Cardiac septum (tissue), 1 donor: ENCODE measurements around the gene PARD3. TPM values are rescaled to one million over a fixed set of nuclear protein-coding genes. Genes with fewer than 3 reads are reported as not detected.

Source experiments
- DNase-seq: peaks from one replicate; pipeline ENCODE4 v3.0.0-alpha.2; 2020; ENCODE audit warnings: low spot score
- intact Hi-C: fragments of 100-400 bp; cut with DNase I; formaldehyde crosslinking; loops from one replicate; pipeline ENCODE4 v1.14.0; 2022
- total RNA-seq: library from RNA; stranded (reverse); fragmentation: NEBNext Ultra II Directional; extraction: Animal tissue kit (Norgen Biotek cat#: 25700); gene quantifications from one replicate; pipeline ENCODE4 v1.2.1, GENCODE V29; 2021
- donor health status: DM: no; HTN: no; CAD: no.

The PARD3 gene
- total RNA-seq, 1 donor from 2014 or later: 36.7 TPM

DNA sequence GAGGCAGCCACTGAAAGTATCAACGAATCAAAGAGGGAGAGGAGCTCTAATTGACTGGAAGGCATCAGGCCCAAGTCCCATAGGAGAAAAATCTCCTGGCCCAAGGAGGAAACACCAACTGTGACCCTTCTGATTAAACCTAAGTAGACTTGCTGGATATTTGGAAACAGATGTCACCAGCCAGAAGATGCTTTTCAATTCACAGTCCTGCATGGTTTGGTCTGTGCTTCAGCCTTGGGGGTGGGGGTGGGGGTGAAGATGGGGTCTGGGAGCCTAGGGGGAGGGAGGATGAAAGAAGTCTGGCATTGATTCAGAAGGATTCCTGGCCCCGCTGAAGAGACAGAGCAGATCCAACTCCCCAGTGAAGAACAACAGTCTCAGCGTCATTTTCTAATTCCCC lies 623.7 kb downstream of the PARD3 start:
- no peak for DNase-seq
- intact Hi-C loops: no loop called here

DNA sequence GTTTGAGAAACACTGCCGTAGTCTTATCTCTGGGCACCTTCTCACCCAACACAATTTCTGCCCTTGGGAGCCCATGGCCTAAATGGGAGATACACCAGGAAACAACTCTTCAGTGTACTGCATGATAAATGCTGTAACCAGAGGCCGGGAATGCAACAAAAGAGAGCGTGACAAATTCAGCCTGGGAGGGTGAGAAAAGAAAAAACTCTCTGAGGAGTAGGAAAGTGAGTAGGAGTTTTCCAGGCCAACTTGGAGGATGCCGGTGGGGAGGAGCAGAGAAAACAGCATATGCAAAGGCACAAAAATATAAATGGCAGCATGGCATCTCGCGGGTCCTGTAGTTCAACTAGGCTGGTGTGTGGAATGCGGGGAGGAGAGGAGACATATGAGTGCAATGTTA lies 624.5 kb downstream of the PARD3 start:
- DNase-seq: no peak
- intact Hi-C loops: no loop called here

DNA sequence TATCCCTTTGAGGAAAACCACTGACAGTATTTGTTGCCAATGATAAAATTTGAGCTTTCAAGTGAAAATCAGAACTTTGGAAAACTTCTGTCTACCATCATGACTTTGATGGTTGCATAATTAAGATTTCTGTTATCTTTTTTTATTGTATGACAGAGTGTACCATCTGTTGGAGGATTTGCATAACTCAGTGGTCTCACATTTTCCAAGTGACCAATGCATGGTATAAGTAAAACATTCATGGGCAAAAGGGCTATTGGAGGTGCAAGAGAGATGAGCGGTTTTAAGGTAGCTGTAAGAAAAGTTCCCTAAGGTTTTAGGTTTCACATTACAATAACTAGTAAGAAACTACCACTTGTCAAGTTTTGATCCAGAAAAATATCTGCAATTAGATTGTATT lies 625.3 kb downstream of the PARD3 start:
- intact Hi-C loops: no loop called here

DNA sequence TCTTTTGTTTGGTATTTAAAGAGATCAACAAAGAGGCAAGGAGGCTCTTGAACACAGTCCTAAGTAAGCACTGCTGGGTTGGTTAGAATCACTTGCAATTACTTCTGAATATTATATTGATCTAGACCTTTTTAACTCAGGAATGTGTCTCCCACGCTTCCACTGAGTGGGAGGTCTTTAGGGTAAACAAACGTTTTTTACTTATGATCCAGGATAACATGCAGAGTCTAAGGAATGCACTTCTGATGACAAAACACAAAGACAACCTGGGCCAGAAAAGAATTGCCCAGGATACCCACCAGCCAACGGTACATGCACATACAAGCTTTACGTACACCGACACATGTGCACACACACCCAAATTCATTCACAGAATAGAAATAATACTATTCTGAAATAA lies 626.9 kb downstream of the PARD3 start:
- DNase-seq: no peak
- intact Hi-C loops: no loop called here

More for the DNA sequence above, 625.3 kb downstream of the PARD3 start:
- no peak for DNase-seq

DNA sequence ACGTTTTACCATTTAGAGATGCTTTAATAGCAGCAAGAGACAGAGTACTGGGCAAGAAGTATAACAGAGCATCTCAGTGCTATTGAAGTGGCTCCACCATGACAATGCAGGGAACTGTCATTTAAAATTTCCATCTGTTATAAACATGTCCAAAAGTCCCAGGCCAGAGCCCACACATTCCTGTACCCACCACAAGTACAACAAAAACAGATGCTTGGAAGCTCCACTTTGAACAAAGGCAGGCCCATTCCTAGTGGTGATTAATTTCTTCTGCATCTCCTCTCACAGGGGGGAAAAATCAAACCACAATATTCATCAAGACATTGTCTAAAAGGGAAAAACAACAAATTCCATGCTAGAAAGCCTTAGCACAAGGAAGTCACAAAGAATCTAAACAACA lies 627.9 kb downstream of the PARD3 start:
- DNase-seq: no peak
- intact Hi-C loops: no loop called here

DNA sequence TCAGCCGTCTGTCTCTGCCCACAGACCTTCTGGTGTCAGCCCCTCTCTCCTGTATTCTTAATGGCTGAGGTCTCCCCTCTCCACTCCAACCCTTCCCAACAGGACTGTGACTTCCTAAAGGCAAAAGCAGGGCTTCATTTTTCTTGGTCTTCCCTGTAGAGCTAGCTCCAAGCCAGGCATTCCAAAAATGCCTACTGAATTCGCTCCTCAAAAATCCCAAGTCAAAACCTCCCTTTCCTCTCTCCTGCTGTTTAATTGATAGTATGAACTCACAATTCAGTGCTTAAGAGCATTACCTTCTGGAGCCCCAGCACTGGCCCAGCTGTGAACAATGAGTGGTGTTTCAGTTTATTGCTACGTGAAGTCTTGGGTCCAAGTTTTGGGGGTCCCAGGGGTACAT lies 628.4 kb downstream of the PARD3 start:
- no peak for DNase-seq
- intact Hi-C loops: no loop called here

DNA sequence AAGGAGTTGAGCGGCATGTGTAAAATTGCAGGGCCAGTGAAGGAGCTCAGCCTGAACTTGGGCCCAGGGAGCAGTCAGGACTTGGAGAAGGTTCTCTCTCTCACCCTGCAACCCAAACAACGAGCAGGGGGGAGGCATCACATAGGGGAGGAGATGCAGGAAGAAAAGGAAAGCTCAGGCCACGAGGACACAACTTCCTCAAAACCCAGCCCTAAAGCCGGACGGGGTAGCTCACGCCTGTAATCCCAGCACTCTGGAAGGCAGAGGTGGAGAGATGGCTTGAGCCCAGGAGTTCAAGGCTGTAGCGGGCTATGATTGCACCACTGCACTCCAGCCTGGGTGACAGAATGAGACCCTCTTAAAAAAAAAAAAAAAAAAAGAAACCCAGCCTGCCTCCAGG lies 629.1 kb downstream of the PARD3 start:
- intact Hi-C loops: no loop called here

DNA sequence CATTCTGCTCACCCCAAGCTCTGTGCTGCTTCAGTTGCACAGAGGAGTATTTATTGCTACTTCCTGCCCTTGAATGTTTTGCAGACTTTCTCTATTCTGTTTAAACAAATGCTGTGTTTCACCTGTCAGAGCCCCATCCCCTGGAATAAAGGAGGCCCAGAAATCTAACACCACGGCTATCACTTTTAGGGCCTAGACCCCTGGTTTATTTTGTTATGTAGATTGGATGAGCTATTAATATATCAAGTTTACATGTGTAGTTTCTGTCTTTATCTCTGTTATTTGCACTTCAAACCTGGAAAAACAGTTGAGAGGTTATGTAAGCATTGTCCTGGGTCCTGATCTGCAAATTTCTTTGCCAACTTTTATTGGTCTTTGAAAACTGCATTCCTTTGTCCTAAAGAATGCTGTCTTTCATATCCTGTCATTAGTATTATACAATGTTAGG lies 630.1 kb downstream of the PARD3 start:
- intact Hi-C loops: no loop called here

More for the DNA sequence above, 629.1 kb downstream of the PARD3 start:
- DNase-seq: no peak

DNA sequence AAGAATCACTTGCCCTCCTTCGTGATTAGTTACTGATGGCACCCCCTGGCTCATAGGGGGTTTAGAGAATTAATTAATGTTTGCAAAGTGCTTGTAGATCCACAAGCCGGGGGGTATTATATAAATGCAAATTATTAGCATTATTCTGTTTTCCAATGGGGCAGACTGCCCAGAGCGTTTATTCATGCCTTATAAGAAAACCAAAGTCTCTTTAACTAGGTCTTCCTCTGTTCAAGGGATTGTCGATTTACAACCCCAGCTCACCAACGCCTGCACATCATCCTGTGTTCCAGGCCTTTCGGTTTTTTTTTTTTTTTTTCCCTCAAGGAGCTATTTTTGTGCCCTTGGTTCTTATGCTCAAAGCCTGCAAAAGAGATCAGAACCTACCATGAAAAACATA lies 630.7 kb downstream of the PARD3 start:
- intact Hi-C loops: no loop called here

More for the DNA sequence above, 630.1 kb downstream of the PARD3 start:
- DNase-seq: no peak

DNA sequence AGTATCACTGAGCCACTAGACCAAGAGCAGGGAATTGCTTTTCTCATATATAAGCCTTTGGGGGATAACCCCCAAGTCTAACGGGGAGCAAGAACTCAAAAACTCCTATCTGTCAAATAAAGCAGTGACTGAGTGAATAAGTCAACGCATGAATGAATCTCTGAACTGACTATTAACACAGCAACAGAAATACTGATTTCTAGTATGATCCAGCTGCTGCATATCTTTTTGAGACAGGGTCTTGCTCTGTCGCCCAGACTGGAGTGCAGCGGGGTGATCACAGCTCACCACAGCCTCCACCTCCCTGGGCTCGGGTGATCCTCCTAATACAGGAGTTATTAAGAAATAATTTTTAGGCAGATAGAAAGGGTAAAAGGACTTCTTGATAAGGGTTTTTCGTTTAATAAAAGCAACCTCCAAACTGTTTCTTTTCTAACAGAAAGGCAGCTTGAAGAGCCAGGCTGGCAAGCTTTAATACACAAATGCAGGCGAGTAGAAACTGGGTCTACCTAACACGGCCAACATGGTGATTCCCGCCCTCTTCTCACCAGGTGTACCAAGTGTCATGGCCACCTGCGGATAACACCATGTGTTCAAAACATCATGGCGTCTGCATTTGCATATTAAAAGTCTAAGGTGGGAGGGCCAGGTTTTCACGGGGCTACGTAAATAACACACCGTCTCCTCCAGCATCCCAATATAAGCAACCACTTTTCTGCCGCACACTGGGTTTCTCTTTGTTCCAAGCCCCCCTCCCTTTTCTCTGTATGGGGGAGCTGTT lies 631.9 kb downstream of the PARD3 start:
- DNase-seq: no peak
- intact Hi-C loops: no loop called here

More for the DNA sequence above, 630.7 kb downstream of the PARD3 start:
- no peak for DNase-seq

DNA sequence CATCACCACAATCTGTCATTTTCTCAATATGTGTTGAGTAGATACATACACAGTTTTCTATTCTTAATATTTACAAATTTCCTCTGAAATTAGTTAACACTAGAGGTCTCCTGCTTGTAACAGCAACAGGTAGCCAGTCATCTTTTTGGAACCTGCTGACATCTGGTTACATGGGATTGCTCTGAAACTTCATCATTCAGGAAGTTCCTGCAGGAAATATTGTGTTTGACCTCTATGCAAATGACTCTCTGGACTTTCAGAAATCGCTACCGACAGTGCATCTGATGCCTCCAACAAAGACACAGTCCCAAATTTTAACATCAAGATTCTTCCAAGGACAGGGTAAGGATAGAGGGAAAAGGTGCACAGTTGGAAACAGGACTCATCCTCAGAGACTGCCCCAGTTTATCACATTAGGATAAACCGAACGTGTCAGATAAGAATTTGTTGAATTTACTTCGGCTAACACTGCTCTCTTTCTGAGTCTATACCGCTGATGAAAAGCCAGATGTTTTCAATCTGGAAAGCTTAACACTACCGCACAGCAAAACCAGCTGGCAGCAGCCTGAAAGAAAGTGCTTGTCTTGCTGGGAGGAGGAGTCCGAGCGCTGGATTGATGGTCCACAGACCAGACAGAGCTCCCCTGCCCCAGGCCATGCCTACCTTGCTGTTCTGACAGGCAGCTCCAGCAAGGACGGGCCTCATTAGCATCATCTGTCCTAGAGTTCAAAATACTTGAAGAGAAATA lies 633.4 kb downstream of the PARD3 start:
- DNase-seq: no peak
- intact Hi-C loops: no loop called here

DNA sequence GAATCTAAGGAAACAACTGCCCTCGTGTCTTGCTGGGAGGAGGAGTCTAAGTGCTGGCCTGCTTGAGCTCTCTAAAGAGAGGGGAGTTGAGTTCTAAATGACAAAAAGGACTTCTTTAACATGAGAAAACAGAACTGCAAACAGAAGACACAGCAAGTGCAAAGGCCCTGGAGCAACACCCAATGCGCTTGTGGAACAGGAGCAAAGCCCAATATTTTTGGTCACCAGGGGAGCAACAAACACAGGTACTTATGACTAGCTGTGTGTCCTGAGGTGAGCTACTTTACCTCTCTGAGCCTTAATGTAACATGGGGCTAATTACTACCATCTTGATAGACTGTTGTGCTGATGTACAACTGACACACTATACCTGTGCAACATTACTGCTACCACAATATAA lies 634.3 kb downstream of the PARD3 start:
- intact Hi-C loops: no loop called here
- no peak for DNase-seq

DNA sequence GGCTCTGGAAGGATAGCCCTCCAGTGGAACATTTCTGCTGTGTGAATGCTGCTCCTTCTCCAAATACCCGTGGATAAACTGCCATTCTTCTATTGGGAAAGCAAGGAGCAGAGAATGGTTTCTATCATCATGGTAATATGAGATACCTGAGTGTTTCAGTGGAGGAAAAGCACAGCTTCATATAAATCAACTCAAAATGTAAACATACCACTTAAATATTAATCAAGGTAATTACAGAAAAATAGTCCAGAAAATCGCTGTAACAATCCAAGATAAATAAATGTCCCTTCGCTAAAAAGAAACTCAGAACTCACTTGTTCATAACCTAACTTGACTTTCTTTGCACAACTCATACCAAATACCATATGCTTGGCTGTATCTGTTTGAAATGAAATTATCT lies 635.8 kb downstream of the PARD3 start:
- DNase-seq: no peak
- intact Hi-C loops: no loop called here

DNA sequence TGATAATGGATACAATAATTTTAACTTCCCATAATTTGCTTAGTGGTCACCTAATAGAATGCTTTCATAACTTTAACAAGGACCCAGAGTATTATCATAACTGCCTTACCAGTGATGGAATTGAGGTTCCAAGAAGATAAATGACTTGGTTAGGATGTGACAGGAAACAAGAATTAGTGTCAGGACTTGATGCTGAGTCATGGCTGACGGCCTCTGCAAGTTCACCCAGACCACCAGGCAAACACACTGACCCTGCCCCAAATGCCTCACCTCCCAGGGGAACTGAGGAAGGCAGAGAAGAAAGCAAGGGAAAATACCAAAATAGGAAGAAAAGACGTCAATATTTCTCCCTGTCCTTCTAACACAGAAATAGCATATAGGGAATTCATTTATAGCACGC lies 636.3 kb downstream of the PARD3 start:
- no peak for DNase-seq
- intact Hi-C loops: no loop called here

DNA sequence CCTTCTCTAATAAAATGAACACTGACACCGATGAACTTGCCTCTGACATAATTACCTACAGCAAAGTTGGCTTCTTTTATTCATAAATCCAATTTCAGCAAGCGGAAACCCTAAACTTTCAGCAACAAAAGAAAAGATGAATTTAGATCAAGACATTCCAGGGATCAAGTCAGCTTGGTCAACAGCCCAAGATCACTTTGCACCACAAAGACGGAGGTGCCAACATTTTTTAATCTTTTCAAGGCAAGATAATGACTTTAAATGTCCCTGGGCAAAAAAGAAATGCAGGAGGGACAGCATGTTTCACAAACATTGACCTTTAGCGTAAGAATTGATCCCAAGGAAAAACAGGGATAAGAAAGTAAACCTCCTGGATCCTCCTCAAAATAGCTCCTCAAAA lies 636.9 kb downstream of the PARD3 start:
- DNase-seq: no peak
- intact Hi-C loops: no loop called here

DNA sequence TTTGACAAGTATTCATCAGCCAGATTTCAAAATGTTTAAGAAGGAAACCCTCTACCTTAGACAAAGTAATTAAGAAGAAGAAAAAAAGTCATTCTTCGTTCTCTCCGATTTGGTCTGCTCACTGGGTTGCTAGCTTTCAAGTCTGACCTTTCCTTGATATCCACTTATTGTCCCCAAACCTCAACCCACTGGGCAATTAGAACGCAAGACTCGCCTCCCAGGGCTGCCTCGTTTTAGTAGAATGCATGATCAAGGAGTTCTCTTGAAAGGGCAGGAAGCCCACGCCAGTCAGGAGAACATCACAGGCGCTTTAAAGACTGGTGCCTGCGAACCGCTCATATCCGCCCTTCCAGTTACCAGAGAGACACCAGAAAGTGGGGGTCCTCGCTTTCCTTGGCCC lies 637.7 kb downstream of the PARD3 start:
- intact Hi-C loops: no loop called here

DNA sequence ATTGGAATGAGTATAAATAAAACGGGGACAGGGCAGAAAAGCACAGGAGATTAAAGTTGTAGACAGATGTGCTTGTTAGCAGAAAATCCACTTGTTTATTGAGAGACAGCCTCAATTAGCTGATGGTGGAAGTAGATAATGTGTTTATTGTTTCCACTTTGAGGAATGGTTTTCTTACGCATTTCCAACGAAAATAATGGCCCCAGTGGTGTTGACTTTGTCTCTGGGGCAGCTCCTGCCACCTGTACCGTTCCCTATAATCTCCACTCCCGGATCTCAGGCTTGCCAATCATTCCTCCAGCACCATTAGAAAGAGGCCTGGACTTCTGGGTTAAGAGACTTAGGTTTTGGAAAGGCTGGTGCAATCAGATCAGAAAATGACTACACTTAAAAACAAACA lies 638.7 kb downstream of the PARD3 start:
- intact Hi-C loops: no loop called here
- DNase-seq: no peak

More for the DNA sequence above, 637.7 kb downstream of the PARD3 start:
- DNase-seq: no peak

DNA sequence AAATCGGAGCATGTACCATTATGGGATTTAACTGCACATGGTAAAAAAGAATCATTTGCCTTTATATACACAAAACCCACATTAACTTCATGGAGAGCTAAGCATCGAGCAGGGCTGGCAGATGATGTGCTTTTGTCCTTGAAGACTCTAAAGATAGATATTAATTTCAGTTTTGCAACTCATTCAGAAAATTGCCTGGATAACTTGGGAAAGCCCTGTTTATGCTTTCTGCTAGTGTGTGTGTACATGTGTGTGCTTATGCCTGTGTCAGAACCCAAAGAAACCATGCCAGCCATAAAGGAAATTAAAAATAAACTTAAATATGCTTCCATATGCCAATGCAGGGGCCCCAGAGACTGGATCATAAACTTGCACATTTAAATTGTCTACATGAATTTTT lies 640.0 kb downstream of the PARD3 start:
- intact Hi-C loops: no loop called here
- no peak for DNase-seq

DNA sequence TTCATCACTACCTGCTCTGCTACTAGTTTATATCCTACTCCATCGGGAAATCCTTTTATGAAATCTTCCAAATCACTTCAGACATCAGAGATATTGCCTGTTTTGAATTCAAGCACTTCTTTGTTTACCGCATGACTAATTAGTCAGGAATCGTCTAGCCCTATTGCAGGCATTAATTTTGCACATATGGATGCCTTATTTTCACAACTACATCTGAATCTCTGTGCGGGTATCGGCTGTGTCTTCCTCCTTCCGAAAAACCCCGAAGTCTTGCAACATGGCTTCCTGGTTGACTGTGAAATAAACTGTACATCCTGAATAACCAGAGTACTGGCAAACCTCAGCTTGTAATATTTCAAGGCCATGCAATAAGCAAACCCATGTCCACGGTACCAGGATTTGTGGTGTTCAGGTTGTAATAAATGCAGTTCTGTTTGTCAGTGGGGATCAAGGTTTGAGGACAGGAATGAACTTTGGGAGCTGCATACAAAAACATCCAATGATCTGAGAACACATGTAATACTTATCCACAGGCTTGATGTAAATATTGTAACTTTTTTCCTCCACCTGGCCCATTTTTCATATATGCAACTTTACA lies 642.1 kb downstream of the PARD3 start:
- intact Hi-C loops: no loop called here
- DNase-seq: no peak

DNA sequence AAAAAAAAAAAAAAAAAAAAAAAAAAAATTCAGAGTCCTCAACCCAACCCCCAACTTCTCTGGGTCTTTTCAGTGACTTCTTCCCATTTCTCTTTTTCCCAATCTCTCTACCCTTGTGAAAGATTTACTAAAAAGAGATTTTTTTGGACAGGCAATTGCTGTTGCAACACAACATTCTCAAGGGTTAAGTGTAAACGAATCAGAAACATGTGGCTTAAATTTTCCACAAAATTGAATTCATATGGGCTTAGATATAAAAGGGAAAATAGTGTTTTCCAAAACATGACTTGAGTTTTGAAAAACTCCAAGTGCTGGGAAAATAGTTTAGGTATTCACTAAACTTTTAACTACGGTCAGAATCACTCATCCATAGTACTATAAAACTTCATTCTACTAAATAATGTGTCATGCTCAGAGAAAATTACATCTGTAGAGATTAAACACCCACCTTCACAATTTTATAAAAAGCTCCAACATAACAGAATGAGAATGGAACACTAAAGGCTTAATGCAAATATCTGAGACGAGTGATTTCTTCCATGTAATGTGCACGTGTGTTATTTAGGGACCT lies 643.1 kb downstream of the PARD3 start:
- no peak for DNase-seq
- intact Hi-C loops: no loop called here
